ENCODE data around the gene OBI1.
A peak's percentile ranks its signal among the peaks of the same experiment; 100 is the strongest.

The OBI1 gene

DNA sequence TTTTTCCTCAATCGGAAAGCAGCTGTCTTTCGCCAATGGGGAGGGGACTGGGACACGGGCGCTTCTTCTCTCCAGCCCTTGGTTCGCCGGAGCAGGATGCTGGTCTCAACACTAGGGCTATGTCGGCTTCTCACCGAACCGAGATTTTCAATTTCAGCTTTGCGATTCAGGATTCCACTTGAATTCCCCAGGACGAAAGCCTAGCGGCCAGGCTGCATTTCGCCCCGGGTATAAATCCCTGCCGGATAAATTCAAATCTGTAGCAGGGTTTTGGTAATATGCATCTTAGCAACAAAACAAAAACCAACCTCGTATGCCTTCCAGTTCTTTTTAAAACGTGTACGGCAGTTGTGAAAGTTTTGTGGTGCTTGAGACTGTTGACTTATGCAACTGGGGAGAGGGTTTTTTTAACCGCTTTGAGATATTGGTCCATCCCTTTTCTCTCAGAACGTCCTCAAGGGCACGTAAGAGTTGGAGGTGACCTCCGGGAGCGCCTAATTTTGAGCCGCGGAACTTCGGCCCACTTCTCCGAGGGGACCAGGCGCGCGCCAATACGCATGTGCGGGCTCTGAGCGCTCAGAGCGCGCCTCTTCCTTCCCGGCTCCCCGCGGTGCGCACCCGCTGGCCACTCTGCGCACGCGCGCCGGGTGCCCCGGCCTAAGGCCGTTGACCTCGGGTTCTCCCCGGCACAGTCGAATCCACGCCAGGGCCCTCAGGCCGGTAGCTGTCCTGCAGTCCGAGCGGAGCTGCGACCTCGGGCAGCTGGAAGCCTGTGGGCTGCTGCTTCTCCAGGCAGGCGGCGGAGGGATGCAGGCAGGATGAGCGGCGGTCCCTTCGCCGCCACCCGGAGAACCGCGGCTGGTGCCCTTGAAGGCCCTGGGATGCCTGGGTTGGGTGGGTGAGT lies 63.2 kb downstream of the OBI1 start:
- DNase-seq = peak; percentile 42 to 48

DNA sequence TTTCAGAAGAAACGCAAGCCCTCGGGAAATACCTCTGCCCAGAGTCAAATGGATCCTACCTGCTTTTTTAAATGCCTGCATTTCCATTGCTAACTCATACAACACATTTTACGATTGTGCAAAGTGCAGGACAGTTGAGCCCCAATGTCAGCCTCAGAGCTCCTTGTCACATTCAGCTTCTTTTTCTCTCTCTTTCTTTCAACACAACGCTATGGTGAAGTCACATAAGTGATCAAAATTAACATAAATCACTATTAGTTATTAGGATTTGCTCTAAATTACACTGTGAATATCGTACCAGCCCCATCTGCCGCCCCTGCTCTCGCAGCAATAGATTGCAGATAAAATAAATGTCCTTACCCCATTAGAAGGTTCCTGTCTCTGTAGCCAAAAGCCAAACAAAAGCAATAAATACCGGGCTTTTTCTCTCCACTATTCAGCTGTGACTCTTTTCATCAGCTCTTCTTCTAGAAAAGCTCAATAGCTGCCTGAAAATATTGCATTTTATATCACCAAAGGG lies 64.4 kb downstream of the OBI1 start:
- no peak for DNase-seq
- TF ChIP-seq GATA1 (IDR thresholded peaks at IDR 0.05; ENCODE audit: low read depth, low read length) = no peak
- no peak for TF ChIP-seq POLR2A (IDR thresholded peaks at IDR 0.05; ENCODE audit: low read length)

More for the DNA sequence above, 63.2 kb downstream of the OBI1 start:
- TF ChIP-seq GATA1 (IDR thresholded peaks at IDR 0.05; ENCODE audit: low read depth, low read length) = no peak
- TF ChIP-seq POLR2A (IDR thresholded peaks at IDR 0.05; ENCODE audit: low read length) = no peak

DNA sequence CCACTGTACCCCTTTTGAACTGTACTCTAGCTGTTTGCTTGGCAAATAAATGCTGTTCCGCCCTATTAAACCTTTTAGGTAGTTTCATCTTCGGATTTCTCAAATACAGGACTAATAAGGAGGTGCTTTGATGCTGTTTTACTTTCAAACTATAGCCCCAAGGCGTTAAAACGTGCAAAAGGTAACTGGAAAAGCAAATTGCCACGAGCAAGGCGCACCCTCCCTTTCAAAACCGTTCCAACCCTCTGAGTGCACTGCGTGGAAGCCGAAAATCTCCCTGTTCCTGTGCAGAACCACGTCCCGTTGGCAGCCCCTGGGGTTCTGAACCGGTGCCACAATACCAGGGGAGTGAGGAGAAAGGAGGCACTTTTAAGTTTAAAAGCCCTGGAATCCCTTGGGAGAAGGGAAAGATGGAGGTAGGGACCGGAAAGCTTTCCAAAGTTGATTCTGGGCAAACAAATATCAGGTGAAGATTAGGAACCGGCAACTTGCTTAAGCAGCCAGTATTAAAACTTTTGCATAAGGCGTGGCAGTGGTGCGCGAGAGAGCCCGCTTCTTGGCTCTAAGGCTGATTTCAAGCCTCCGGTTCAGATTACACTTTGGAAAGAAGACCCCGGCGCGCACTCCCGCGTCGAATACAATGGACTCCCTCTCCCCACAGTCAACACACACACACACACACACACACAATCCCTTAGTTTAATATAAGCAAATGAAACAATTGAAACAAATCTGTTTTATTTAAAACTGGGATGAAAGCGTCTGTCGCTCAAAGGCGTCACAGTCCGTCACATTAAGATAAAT lies 65.1 kb downstream of the OBI1 start:
- no peak for TF ChIP-seq GATA1 (IDR thresholded peaks at IDR 0.05; ENCODE audit: low read depth, low read length)
- TF ChIP-seq POLR2A (IDR thresholded peaks at IDR 0.05; ENCODE audit: low read length) = no peak
- no peak for DNase-seq

DNA sequence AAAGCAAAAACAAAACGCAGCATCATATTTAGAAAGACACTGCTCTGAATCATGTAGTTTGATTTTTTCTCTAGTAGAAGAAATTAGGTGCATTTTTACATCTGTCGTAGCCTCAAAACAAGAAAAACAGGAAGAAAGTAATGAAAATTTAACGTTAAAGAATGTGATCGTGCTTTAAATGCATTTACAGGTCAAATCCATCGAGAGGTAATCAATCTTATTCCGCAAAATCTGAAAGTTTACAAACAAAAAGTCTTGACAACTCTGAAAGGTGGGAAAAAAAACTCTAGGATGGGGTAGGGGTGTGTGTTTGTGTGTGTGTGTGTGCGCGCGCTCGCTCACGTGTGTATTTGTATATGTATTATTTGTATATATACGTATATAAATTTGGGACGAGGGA lies 65.8 kb downstream of the OBI1 start:
- DNase-seq = no peak
- TF ChIP-seq GATA1 (IDR thresholded peaks at IDR 0.05; ENCODE audit: low read depth, low read length) (no peak), POLR2A (IDR thresholded peaks at IDR 0.05; ENCODE audit: low read length) (no peak)

DNA sequence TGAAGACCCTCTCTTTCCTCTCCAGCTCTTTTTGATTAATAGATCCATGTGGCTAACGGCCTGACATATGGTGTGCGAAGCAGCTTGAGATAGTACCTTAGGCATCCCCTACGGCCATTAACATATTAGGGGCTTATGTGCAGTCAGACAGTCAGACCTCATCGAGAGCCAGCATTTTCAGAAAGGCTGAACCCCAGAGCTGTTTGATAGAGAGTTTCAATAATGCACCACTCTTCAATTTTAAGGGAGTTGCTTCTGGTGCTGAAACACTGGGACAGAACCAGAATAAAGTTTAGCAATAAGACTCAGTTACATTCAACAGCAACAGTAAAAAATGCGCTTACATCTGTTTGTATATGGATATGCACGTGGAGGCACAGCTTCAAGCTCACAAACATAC lies 66.4 kb downstream of the OBI1 start:
- DNase-seq = no peak
- TF ChIP-seq GATA1 (IDR thresholded peaks at IDR 0.05; ENCODE audit: low read depth, low read length) (no peak), POLR2A (IDR thresholded peaks at IDR 0.05; ENCODE audit: low read length) (no peak)

DNA sequence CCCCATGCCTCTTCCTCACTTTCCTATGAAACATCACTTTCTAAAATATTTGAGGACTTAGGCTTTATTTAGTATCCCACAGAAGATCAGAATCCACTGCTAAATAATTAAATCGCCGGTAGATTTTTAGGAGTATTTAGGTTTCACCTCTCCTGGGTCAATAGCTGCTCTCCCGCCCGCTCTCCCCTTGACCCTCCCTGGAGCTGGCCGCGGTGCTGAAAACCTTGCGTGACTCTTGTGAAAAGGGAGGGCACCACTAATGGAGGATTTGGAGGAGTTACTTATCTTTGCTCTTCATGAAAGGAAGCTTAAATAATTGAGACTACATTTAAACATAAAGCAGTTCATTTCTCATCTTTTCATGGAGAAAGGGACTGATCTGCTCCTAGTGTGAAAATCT lies 69.7 kb downstream of the OBI1 start:
- TF ChIP-seq POLR2A (IDR thresholded peaks at IDR 0.05; ENCODE audit: low read length) (no peak), GATA1 (IDR thresholded peaks at IDR 0.05; ENCODE audit: low read depth, low read length) (no peak)
- DNase-seq = peak; percentile 50 to 51

DNA sequence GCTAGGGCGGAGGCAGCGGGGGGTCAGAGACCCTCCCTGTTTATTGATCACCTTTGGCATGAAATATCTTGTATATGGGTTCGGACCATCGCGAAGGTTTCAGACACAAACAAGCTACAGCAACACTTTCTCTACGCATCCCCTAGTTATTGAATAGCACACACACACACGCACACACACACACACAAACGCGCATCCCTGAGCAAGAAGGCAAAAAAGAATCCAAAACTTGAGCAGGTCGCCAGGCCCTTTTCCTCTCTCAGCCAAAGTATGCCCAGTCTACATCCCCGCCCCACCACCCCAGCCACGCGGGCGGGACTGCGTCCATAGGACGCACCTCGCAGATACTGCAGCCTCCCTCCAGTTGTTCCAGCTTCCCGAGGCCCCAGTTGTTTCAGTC lies 71.6 kb downstream of the OBI1 start:
- no peak for TF ChIP-seq GATA1 (IDR thresholded peaks at IDR 0.05; ENCODE audit: low read depth, low read length)
- TF ChIP-seq POLR2A (IDR thresholded peaks at IDR 0.05; ENCODE audit: low read length) = no peak
- DNase-seq = no peak

DNA sequence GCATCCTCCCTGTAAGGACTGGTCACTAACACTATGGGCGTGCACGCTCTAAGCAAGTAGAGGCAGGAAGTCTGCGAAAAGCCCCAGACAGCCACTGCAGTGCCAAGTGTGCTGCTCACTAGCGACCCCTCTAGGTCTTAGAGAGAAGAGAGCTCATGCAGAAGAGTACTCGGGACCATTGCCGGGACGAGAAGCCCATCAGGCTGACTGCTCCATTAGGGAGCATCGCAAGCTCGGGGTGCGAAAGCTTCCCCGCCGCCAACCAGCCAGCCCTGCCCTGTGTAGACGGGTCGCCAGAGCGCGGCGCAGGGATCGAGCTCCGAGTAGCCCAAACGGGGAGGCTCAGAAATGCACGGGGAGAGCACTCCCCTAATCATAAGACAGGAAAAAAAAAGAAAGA lies 72.2 kb downstream of the OBI1 start:
- TF ChIP-seq POLR2A (IDR thresholded peaks at IDR 0.05; ENCODE audit: low read length) = no peak
- no peak for TF ChIP-seq GATA1 (IDR thresholded peaks at IDR 0.05; ENCODE audit: low read depth, low read length)
- DNase-seq = peak; percentile 44 to 49

DNA sequence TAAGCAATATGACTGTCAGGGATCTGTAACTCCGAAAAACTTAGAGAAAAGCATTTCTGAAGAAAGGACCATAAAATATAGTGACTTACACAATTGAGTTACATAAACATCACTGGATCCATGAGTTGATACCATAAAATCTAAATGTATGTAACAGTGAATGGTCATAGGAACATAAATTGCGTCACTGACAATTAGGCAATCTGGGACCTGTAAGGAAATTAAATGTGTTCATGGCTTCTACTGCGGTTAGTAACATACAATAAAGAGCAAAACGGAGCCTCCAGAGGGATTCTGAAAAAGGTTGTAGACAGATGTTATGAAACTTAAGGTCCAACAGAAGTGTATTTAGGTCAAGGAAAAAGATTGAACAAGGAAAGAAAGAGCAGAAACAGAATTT lies 82.7 kb downstream of the OBI1 start:
- DNase-seq = no peak
- TF ChIP-seq POLR2A (IDR thresholded peaks at IDR 0.05; ENCODE audit: low read length) (no peak), GATA1 (IDR thresholded peaks at IDR 0.05; ENCODE audit: low read depth, low read length) (no peak)

DNA sequence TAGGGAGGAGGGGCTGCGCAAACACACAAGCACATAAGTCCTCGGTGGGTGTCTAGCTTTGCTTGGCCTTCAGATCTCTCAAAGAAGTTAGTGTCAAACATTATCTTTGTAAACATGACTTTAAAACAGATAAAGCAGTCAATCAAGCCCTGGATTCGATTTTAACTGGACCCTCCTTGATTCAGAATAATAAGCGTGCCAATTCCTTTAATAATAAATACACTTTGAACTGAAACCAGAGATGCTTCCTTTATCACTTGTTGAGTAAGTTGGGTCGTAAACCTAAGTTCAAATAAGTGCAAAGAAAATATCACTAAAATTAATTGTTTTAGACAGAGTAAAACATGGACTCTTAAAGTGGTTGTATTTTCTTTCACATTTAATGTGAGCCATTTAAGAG lies 86.5 kb downstream of the OBI1 start:
- no peak for DNase-seq

DNA sequence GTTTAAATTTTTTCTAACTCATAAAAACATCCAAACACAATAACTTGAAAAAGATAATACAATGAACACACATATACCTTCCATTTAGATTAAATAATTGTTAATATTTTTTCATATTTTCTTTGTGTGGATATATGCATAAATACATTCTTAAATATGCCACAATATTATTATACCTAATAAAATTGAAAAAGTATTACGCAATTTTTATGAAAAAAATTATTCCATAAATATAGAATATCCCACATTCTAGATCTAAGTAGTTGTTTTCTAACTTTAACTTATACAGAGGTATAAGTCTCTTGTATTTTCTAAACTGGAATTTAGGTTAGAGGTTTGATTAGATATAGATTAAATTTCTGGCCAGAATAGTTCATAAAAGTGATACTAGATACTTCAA lies 89.9 kb downstream of the OBI1 start:
- no peak for DNase-seq
- TF ChIP-seq POLR2A (IDR thresholded peaks at IDR 0.05; ENCODE audit: low read length) (no peak), GATA1 (IDR thresholded peaks at IDR 0.05; ENCODE audit: low read depth, low read length) (no peak)

More for the DNA sequence above, 86.5 kb downstream of the OBI1 start:
- TF ChIP-seq GATA1 (IDR thresholded peaks at IDR 0.05; ENCODE audit: low read depth, low read length) = no peak
- TF ChIP-seq POLR2A (IDR thresholded peaks at IDR 0.05; ENCODE audit: low read length) = no peak

DNA sequence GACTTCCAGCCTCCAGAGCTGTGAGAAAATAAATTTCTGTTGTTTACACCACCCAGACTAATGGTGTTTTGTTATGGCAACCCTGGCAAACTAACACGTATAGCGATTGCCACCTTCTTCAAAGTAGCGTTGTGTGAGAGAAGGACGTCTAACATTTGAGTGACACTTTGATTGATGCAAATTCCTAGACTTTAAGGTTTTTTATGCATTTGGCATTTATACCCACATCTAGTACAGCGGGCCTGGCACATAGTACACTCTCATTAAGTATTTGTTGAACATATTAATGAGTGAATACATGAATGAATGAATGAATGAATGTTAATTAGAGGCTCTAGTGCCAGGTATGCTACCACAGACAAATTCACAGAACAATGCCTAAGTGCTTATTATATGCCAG lies 92.3 kb downstream of the OBI1 start:
- TF ChIP-seq GATA1 (IDR thresholded peaks at IDR 0.05; ENCODE audit: low read depth, low read length) (no peak), POLR2A (IDR thresholded peaks at IDR 0.05; ENCODE audit: low read length) (no peak)
- DNase-seq = no peak

Data from erythroblast (primary cell).